ENCODE measurements around the gene SAYSD1.

The SAYSD1 gene

DNA sequence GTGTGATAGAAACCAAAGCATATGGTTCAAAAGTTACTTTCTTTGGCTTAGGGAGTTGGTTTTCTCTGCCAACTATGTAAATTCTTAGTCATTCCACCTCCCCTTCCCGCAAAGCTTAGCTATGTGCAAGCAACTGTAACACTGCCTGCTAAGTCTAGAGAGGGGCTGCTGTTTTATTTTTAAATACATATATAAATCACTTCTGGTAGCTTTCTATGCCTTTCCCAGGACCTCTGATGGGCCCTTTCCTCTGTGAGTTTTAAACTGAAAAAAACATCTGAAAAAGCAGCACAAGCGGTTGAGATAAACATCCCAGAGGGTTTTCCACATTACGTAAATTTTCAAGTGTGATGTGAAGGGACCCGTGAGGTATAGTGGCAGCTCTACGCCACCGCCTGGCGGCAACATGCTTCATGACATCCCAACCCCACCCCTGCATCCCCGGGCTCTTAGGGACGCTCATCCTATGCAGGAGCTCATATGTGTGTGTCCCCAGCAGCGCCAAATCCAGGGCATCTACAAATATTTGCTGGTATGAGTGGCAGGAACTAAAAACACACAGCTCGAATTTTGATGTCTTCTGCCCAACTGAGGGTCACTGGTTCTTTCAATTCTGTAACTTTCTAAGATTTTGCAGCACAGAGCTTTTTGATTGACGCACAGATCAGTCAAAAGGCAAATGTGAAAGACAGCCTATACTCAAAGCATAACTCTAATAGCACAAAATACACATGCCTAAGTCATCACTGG is 12.7 kb downstream of the SAYSD1 start:
- Histone ChIP-seq H3K9me3 (ENCODE audit: insufficient read depth, low read length, severe bottlenecking) (no peaks in the 10 kb centered on the region), H3K4me2 (ENCODE audit: insufficient read depth, low read length) (no peak overlapping the region), H3K36me3 (ENCODE audit: insufficient read depth, low read length) (peaks cover 16% of the 10 kb centered on the region), H4K20me1 (ENCODE audit: insufficient read depth, low read length) (no peaks in the 10 kb centered on the region; the same call in 1 of the 2 replicates), H2AFZ (ENCODE audit: low read depth, low read length) (no peak overlapping the region), H3K79me2 (ENCODE audit: insufficient read depth, low read length) (no peaks in the 10 kb centered on the region), H3K27me3 (ENCODE audit: insufficient read depth, low read length, poor library complexity) (no peaks in the 10 kb centered on the region), H3K9ac (ENCODE audit: low read depth, low read length) (no peak overlapping the region), H3K27ac (ENCODE audit: low read length) (no peak overlapping the region), H3K4me3 (ENCODE audit: low read depth in 1 of 2, low read length in 2 of 2) (no peak overlapping the region), H3K4me1 (ENCODE audit: insufficient read depth, low read length) (no peaks in the 10 kb centered on the region)
- no peak for TF ChIP-seq EZH2 (IDR thresholded peaks at IDR 0.05; ENCODE audit: borderline replicate concordance, low read depth, low read length, severe bottlenecking)
- no peak for TF ChIP-seq CTCF (IDR thresholded peaks at IDR 0.05; ENCODE audit: borderline replicate concordance, extremely low read depth, low read length, poor library complexity, severe bottlenecking)
- DNase-seq = no peak
- no peak for ATAC-seq (ENCODE audit: insufficient read depth, low read depth)

DNA sequence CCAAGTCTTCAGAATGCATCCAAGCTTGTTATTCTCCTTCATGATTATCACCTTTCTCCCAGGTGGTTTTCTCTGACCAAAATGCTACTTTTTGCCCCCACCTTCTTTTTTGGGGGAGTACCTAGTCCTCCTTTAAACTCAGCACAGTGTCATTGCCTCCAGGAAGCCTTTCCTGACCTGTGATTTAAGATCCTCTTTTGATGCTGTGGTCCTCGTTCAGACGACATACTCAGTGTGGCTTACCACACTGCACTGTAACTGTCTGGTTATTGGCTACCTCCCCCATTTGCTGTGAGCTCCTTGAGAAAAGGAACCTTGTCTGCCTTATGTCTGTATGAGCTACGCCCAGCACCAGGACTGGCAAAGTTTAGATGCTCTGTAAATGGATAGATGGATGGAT is 14.6 kb downstream of the SAYSD1 start:
- H3K27me3 ChIP-seq (ENCODE audit: insufficient read depth, low read length, poor library complexity) = no peaks in the 10 kb centered on the region
- H3K9ac ChIP-seq (ENCODE audit: low read depth, low read length) = no peak overlapping the region
- no peak overlapping the region for H3K4me3 ChIP-seq (ENCODE audit: low read depth in 1 of 2, low read length in 2 of 2)
- no peaks in the 10 kb centered on the region for H3K4me1 ChIP-seq (ENCODE audit: insufficient read depth, low read length)
- H4K20me1 ChIP-seq (ENCODE audit: insufficient read depth, low read length) = no peaks in the 10 kb centered on the region
- ATAC-seq (ENCODE audit: insufficient read depth, low read depth) = peak; percentile 78
- peak; percentile 17 for DNase-seq
- no peaks in the 10 kb centered on the region for H3K9me3 ChIP-seq (ENCODE audit: insufficient read depth, low read length, severe bottlenecking)
- H3K36me3 ChIP-seq (ENCODE audit: insufficient read depth, low read length) = peaks cover 13% of the 10 kb centered on the region
- H3K79me2 ChIP-seq (ENCODE audit: insufficient read depth, low read length) = no peaks in the 10 kb centered on the region
- no peak overlapping the region for H3K27ac ChIP-seq (ENCODE audit: low read length)
- no peak overlapping the region for H3K4me2 ChIP-seq (ENCODE audit: insufficient read depth, low read length)
- no peak overlapping the region for H2AFZ ChIP-seq (ENCODE audit: low read depth, low read length)
- TF ChIP-seq CTCF (IDR thresholded peaks at IDR 0.05; ENCODE audit: borderline replicate concordance, extremely low read depth, low read length, poor library complexity, severe bottlenecking) (no peak), EZH2 (IDR thresholded peaks at IDR 0.05; ENCODE audit: borderline replicate concordance, low read depth, low read length, severe bottlenecking) (no peak)

DNA sequence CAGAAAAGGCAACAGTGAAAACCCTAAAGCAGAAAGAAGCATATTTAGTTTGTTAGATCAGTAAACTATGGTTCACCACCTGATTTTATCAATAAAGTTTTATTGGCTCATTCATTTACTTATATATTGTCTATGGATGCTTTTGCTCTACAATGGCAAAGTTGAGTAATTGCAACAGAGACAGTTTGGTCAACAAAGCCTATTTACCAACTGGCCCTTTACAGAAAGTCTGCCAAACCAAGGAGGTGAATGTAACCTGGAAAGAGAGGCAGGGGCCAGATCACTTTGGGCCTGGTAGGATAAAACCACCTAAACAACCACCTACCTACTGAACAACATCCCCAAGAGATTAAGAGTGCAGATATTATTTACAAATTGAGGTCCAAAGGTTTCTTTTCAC is 19.4 kb downstream of the SAYSD1 start:
- H3K4me2 ChIP-seq (ENCODE audit: insufficient read depth, low read length) = no peak overlapping the region
- H3K9me3 ChIP-seq (ENCODE audit: insufficient read depth, low read length, severe bottlenecking) = no peaks in the 10 kb centered on the region
- no peaks in the 10 kb centered on the region for H3K4me1 ChIP-seq (ENCODE audit: insufficient read depth, low read length)
- H3K27me3 ChIP-seq (ENCODE audit: insufficient read depth, low read length, poor library complexity) = no peaks in the 10 kb centered on the region
- H3K27ac ChIP-seq (ENCODE audit: low read length) = no peak overlapping the region
- H3K79me2 ChIP-seq (ENCODE audit: insufficient read depth, low read length) = no peaks in the 10 kb centered on the region
- no peaks in the 10 kb centered on the region for H3K36me3 ChIP-seq (ENCODE audit: insufficient read depth, low read length)
- H4K20me1 ChIP-seq (ENCODE audit: insufficient read depth, low read length) = no peaks in the 10 kb centered on the region
- no peak overlapping the region for H2AFZ ChIP-seq (ENCODE audit: low read depth, low read length)
- no peak overlapping the region for H3K4me3 ChIP-seq (ENCODE audit: low read depth in 1 of 2, low read length in 2 of 2)
- no peak for DNase-seq
- TF ChIP-seq EZH2 (IDR thresholded peaks at IDR 0.05; ENCODE audit: borderline replicate concordance, low read depth, low read length, severe bottlenecking) (no peak), CTCF (IDR thresholded peaks at IDR 0.05; ENCODE audit: borderline replicate concordance, extremely low read depth, low read length, poor library complexity, severe bottlenecking) (no peak)
- no peak overlapping the region for H3K9ac ChIP-seq (ENCODE audit: low read depth, low read length)
- no peak for ATAC-seq (ENCODE audit: insufficient read depth, low read depth)

Measured in DND-41 (cell line).